HCT116 (cell line): Measurements from ENCODE around the gene SHISA2. TPM values are rescaled to one million over a fixed set of nuclear protein-coding genes. Genes with fewer than 3 reads are reported as not detected.

Experiments
- ATAC-seq: fragments of 200-7000 bp; cut with Tn5 transposase; 2 replicates; pipeline ENCODE4 v1.9.1; 2020; ENCODE audit warnings: mild to moderate bottlenecking, moderate library complexity
- BruUV-seq: library from RNA; stranded (reverse); fragments of 400-500 nt; replicated peaks from 2 replicates; lab custom pipeline; 2021; lab: Mats Ljungman, UMichigan
- CTCF ChIA-PET: fragments of 300-600 bp; sonication (Branson Sonifier 250); formaldehyde crosslinking; loops from one replicate; lab custom pipeline; 2021; ENCODE audit warnings: antibody characterized with exemption; lab: Charles Lee
- POLR2A ChIA-PET: fragments of 300-600, 350-600 bp; sonication (Branson Sonifier 250); formaldehyde crosslinking; loops from one replicate; lab custom pipeline; 2021; ENCODE audit warnings: antibody characterized with exemption; lab: Charles Lee
- RAD21 ChIA-PET, 2 experiments: fragments of 300-600 bp; sonication (Branson Sonifier 250); formaldehyde crosslinking; loops; one replicate each; lab custom pipeline; 2023; ENCODE audit warnings: low total read pairs in 2 of 2; ENCODE audit not compliant: uncharacterized antibody in 2 of 2, unreplicated experiment in 2 of 2, low non-redundant PET in 1 of 2; lab: Charles Lee
- DNase-seq: peaks from one replicate; pipeline ENCODE4 v3.0.0-alpha.2; 2010; ENCODE audit warnings: low read depth, low spot score
- H2AFZ ChIP-seq: fragments of 200-600 bp; shearing (Covaris generic), sonication (generic); 2 replicates; pipeline ENCODE4 v1.6.1; 2017; ENCODE audit warnings: low read depth, mixed run types, mixed read lengths, antibody characterized with exemption, low read length; ENCODE audit not compliant: poor library complexity, severe bottlenecking
- H3K27ac ChIP-seq: 2 replicates; pipeline ENCODE4 v1.5.1; 2012; ENCODE audit warnings: low read depth, low read length
- H3K27me3 ChIP-seq: fragments of 200-600 bp; sonication (generic); 2 replicates; pipeline ENCODE4 v1.6.1; 2016; ENCODE audit warnings: mixed run types, low read length, mixed read lengths; ENCODE audit not compliant: insufficient read depth
- H3K36me3 ChIP-seq, 2 experiments: fragments of 200-500 bp in 1 of 2; fragments of 200-600 bp in 1 of 2; sonication (Bioruptor generic) in 1 of 2; sonication (generic) in 1 of 2; 2 replicates each; pipeline versions ENCODE4 v1.5.1 to v1.6.1; 2014 to 2016; ENCODE audit warnings: low read length in 2 of 2, inconsistent platforms in 1 of 2, mixed read lengths in 1 of 2, mixed run types in 1 of 2; ENCODE audit not compliant: insufficient read depth in 2 of 2, control insufficient read depth in 1 of 2
- H3K4me1 ChIP-seq, 2 experiments: fragments of 200-600 bp in 1 of 2; sonication (generic) in 1 of 2; 2 replicates each; pipeline versions ENCODE4 v1.5.1 to v1.6.1; 2012 to 2017; ENCODE audit warnings: low read length in 2 of 2, inconsistent platforms in 1 of 2, mild to moderate bottlenecking in 1 of 2, mixed read lengths in 1 of 2, mixed run types in 1 of 2, moderate library complexity in 1 of 2; ENCODE audit not compliant: insufficient read depth in 2 of 2, control insufficient read depth in 1 of 2
- H3K4me2 ChIP-seq: fragments of 200-600 bp; sonication (generic); 2 replicates; pipeline ENCODE4 v1.6.1; 2017; ENCODE audit warnings: mixed run types, low read length, mixed read lengths
- H3K4me3 ChIP-seq, 2 experiments: fragments of 200-600 bp in 1 of 2; sonication (generic) in 1 of 2; replicated peaks in 1 of 2; 2 replicates each; pipeline ENCODE4 v1.5.1; 2011 to 2016; ENCODE audit warnings: low read length in 2 of 2, control low read depth in 1 of 2, low read depth in 1 of 2, mild to moderate bottlenecking in 1 of 2, mixed read lengths in 1 of 2, mixed run types in 1 of 2
- H3K79me2 ChIP-seq: fragments of 200-600 bp; sonication (generic); 2 replicates; pipeline ENCODE4 v1.6.1; 2017; ENCODE audit warnings: mild to moderate bottlenecking, mixed run types, low read length, moderate library complexity, mixed read lengths; ENCODE audit not compliant: insufficient read depth
- H3K9ac ChIP-seq: fragments of 200-600 bp; sonication (generic); 2 replicates; pipeline ENCODE4 v1.6.1; 2016; ENCODE audit warnings: low read length, mixed read lengths
- H3K9me2 ChIP-seq: fragments of 200-600 bp; sonication (generic), shearing (Covaris generic); 2 replicates; pipeline ENCODE4 v1.6.1; 2017; ENCODE audit warnings: mixed run types, mild to moderate bottlenecking, moderate library complexity; ENCODE audit not compliant: insufficient read depth
- H3K9me3 ChIP-seq, 2 experiments: fragments of 200-500 bp in 1 of 2; fragments of 200-600 bp in 1 of 2; sonication (Bioruptor generic) in 1 of 2; sonication (generic) in 1 of 2; 2 replicates each; pipeline ENCODE4 v1.6.1; 2014 to 2017; ENCODE audit warnings: low read length in 2 of 2, mixed read lengths in 2 of 2, inconsistent platforms in 1 of 2, low read depth in 1 of 2, mild to moderate bottlenecking in 1 of 2, mixed run types in 1 of 2, moderate library complexity in 1 of 2; ENCODE audit not compliant: control insufficient read depth in 1 of 2, insufficient read depth in 1 of 2
- H4K20me1 ChIP-seq: fragments of 200-600 bp; sonication (generic), shearing (Covaris generic); 2 replicates; pipeline ENCODE4 v1.6.1; 2017; ENCODE audit warnings: mixed run types, mild to moderate bottlenecking, moderate library complexity; ENCODE audit not compliant: insufficient read depth
- CBX3 ChIP-seq: IDR thresholded peaks from 2 replicates; pipeline ENCODE4 v1.6.1; 2012; ENCODE audit warnings: low read depth
- CEBPB ChIP-seq: IDR thresholded peaks from 2 replicates; pipeline ENCODE4 v1.6.1; 2012; ENCODE audit warnings: low read depth
- EGR1 ChIP-seq: IDR thresholded peaks from 2 replicates; pipeline ENCODE4 v1.6.1; 2012; ENCODE audit warnings: low read depth
- EZH2 ChIP-seq: fragments of 200-600 bp; sonication (generic); IDR thresholded peaks from 2 replicates; pipeline ENCODE4 v1.6.1; 2017; ENCODE audit warnings: antibody characterized with exemption, mixed run types
- EZH2phosphoT487 ChIP-seq: fragments of 200-600 bp; IDR thresholded peaks from 2 replicates; pipeline ENCODE4 v1.6.1; 2018; ENCODE audit warnings: antibody characterized with exemption, borderline replicate concordance
- FOSL1 ChIP-seq: IDR thresholded peaks from 2 replicates; pipeline ENCODE4 v1.6.1; 2012; ENCODE audit warnings: low read depth
- JUND ChIP-seq: IDR thresholded peaks from 2 replicates; pipeline ENCODE4 v1.6.1; 2012
- RAD21 ChIP-seq: IDR thresholded peaks from 2 replicates; pipeline ENCODE4 v1.6.1; 2012; ENCODE audit warnings: low read depth, mild to moderate bottlenecking
- SIN3A ChIP-seq: IDR thresholded peaks from 2 replicates; pipeline ENCODE4 v1.6.1; 2012; ENCODE audit warnings: low read depth
- SP1 ChIP-seq: IDR thresholded peaks from 2 replicates; pipeline ENCODE4 v1.6.1; 2012; ENCODE audit warnings: low read depth
- SRF ChIP-seq: IDR thresholded peaks from 2 replicates; pipeline ENCODE4 v1.6.1; 2012; ENCODE audit warnings: low read depth
- TCF7L2 ChIP-seq: IDR thresholded peaks from 2 replicates; pipeline ENCODE4 v1.7.0; 2011; ENCODE audit warnings: borderline replicate concordance, inconsistent platforms; ENCODE audit not compliant: insufficient read depth, insufficient read length; ENCODE audit errors: extremely low read depth
- ZFX ChIP-seq: fragments of 450-650 bp; IDR thresholded peaks from 2 replicates; pipeline ENCODE4 v1.6.1; 2017
- ZNF274 ChIP-seq: fragments of 200-500 bp; sonication (Bioruptor generic); IDR thresholded peaks from 2 replicates; pipeline ENCODE4 v1.6.1; 2014; ENCODE audit warnings: mild to moderate bottlenecking, low read depth, low read length, inconsistent platforms
- intact Hi-C: fragments of 100-400 bp; cut with micrococcal nuclease; formaldehyde crosslinking; loops from 2 replicates; pipeline ENCODE4 v1.10.0; 2022
- total RNA-seq: library from RNA; stranded (reverse); gene quantifications from one replicate; pipeline ENCODE4 v1.2.1, GENCODE V29; 2021; ENCODE audit not compliant: unreplicated experiment
- TF ChIP-seq, protein P1 (sequence below): IDR thresholded peaks from 2 replicates; pipeline ENCODE4 v1.6.1; 2011; ENCODE audit warnings: mild to moderate bottlenecking, low read length, moderate library complexity; ENCODE audit not compliant: insufficient replicate concordance; ENCODE audit errors: extremely low read depth
- TF ChIP-seq, protein P2 (sequence below), 3 experiments: fragments of 200-600 bp in 1 of 3; sonication (generic) in 1 of 3; IDR thresholded peaks in 2 of 3; conservative IDR thresholded peaks in 1 of 3; 2 replicates each; pipeline ENCODE4 v1.5.1; 2012 to 2017; ENCODE audit warnings: low read depth in 2 of 3, low read length in 2 of 3, antibody characterized with exemption in 1 of 3, borderline replicate concordance in 1 of 3, control low read depth in 1 of 3, mild to moderate bottlenecking in 1 of 3, mixed read lengths in 1 of 3, mixed run types in 1 of 3, moderate library complexity in 1 of 3; ENCODE audit not compliant: insufficient read depth in 1 of 3
- TF ChIP-seq, protein P3 (sequence below): IDR thresholded peaks from 2 replicates; pipeline ENCODE4 v1.6.1; 2012

SHISA2 gene
- total RNA-seq, 1 experiment from 2014 or later = not detected

DNA sequence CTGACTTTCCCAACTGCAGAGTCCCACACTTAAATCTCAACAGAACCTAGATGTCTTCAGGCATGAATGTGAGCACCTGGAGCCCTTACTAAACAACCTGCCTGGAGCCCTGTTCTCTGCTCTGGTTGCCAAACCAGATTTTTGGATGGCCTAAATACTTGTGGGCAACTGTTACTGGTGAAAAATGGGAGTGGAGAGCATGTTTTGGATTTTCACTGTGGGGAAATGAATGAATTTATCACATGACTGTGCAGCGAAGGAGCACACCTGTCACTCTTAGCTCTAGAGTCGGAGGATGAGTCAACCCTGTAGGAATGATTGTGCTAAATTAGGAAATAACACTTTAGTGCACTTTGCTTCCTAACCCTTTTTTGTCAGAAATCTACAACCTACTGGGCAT, 30.3 kb downstream of the SHISA2 start:
- no peaks in the 10 kb centered on the region for H3K79me2 ChIP-seq
- no peaks in the 10 kb centered on the region for H3K36me3 ChIP-seq
- TF ChIP-seq, protein P1, sequence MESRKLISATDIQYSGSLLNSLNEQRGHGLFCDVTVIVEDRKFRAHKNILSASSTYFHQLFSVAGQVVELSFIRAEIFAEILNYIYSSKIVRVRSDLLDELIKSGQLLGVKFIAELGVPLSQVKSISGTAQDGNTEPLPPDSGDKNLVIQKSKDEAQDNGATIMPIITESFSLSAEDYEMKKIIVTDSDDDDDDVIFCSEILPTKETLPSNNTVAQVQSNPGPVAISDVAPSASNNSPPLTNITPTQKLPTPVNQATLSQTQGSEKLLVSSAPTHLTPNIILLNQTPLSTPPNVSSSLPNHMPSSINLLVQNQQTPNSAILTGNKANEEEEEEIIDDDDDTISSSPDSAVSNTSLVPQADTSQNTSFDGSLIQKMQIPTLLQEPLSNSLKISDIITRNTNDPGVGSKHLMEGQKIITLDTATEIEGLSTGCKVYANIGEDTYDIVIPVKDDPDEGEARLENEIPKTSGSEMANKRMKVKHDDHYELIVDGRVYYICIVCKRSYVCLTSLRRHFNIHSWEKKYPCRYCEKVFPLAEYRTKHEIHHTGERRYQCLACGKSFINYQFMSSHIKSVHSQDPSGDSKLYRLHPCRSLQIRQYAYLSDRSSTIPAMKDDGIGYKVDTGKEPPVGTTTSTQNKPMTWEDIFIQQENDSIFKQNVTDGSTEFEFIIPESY = no peak
- no peak for TF ChIP-seq SIN3A
- no peak for TF ChIP-seq FOSL1
- TF ChIP-seq, protein P2, sequence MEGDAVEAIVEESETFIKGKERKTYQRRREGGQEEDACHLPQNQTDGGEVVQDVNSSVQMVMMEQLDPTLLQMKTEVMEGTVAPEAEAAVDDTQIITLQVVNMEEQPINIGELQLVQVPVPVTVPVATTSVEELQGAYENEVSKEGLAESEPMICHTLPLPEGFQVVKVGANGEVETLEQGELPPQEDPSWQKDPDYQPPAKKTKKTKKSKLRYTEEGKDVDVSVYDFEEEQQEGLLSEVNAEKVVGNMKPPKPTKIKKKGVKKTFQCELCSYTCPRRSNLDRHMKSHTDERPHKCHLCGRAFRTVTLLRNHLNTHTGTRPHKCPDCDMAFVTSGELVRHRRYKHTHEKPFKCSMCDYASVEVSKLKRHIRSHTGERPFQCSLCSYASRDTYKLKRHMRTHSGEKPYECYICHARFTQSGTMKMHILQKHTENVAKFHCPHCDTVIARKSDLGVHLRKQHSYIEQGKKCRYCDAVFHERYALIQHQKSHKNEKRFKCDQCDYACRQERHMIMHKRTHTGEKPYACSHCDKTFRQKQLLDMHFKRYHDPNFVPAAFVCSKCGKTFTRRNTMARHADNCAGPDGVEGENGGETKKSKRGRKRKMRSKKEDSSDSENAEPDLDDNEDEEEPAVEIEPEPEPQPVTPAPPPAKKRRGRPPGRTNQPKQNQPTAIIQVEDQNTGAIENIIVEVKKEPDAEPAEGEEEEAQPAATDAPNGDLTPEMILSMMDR (IDR thresholded peaks at IDR 0.05 in 2 of 3, conservative IDR thresholded peaks at IDR 0.05 in 1 of 3; ENCODE audit: borderline replicate concordance in 1 of 3, insufficient read depth in 1 of 3, low read depth in 2 of 3, low read length in 2 of 3) = no peak
- TF ChIP-seq SP1 = no peak
- TF ChIP-seq SRF = no peak
- TF ChIP-seq ZNF274 = no peak
- no peak for TF ChIP-seq JUND
- no peak for TF ChIP-seq CEBPB
- TF ChIP-seq RAD21 = no peak
- TF ChIP-seq CBX3 = no peak
- TF ChIP-seq ZFX = no peak
- TF ChIP-seq EZH2phosphoT487 = no peak
- TF ChIP-seq, protein P3, sequence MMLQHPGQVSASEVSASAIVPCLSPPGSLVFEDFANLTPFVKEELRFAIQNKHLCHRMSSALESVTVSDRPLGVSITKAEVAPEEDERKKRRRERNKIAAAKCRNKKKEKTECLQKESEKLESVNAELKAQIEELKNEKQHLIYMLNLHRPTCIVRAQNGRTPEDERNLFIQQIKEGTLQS = no peak
- no peak for TF ChIP-seq TCF7L2
- TF ChIP-seq EZH2 = no peak
- no peak for TF ChIP-seq EGR1
- TF ChIP-seq, all 23 proteins: peak for 0
- Histone ChIP-seq H3K27me3 (peaks cover 58% of the 10 kb centered on the region), H3K9me2 (no peaks in the 10 kb centered on the region), H3K4me2 (no peak overlapping the region), H3K9me3 (no peaks in the 10 kb centered on the region), H4K20me1 (no peaks in the 10 kb centered on the region), H3K9ac (no peak overlapping the region), H3K4me1 (no peaks in the 10 kb centered on the region), H3K4me3 (no peak overlapping the region), H3K27ac (no peak overlapping the region), H2AFZ (no peak overlapping the region)
- POLR2A ChIA-PET = no interaction called here
- CTCF ChIA-PET = no interaction called here
- RAD21 ChIA-PET = no interaction called here
- no TSS peak for BruUV-seq
- no peak for ATAC-seq
- intact Hi-C loops = no loop called here
- DNase-seq = no peak
